Endothelial cell of umbilical vein (primary cell): ENCODE measurements around the gene CLSTN1.

ENCODE experiments used
- EZH2 ChIP-seq: IDR thresholded peaks from 2 replicates; pipeline ENCODE4 v1.6.1; 2012; ENCODE audit warnings: borderline replicate concordance, low read depth, mild to moderate bottlenecking, moderate library complexity, low read length, inconsistent platforms; ENCODE audit not compliant: severe bottlenecking
- POLR2A ChIP-seq: IDR thresholded peaks from 2 replicates; pipeline ENCODE4 v1.6.1; 2012; ENCODE audit warnings: low read depth, mild to moderate bottlenecking, control low read depth, low read length
- POLR2AphosphoS5 ChIP-seq: IDR thresholded peaks from 2 replicates; pipeline ENCODE4 v1.6.1; 2012; ENCODE audit warnings: low read depth, mild to moderate bottlenecking, control low read depth, low read length, moderate library complexity; ENCODE audit not compliant: insufficient read depth
- TF ChIP-seq, protein P1 (sequence below): IDR thresholded peaks from 2 replicates; pipeline ENCODE4 v1.6.1; 2011; ENCODE audit not compliant: insufficient read depth, insufficient read length
- TF ChIP-seq, protein P2 (sequence below), 2 donors: IDR thresholded peaks; 1 replicate in 1 of 2; 2 replicates in 1 of 2; pipeline ENCODE4 v1.5.1; 2011; ENCODE audit warnings: low read length in 2 of 2, mild to moderate bottlenecking in 2 of 2, moderate library complexity in 2 of 2, control low read depth in 1 of 2, inconsistent platforms in 1 of 2, low read depth in 1 of 2; ENCODE audit not compliant: insufficient read depth in 1 of 2; ENCODE audit errors: extremely low read depth in 1 of 2

DNA sequence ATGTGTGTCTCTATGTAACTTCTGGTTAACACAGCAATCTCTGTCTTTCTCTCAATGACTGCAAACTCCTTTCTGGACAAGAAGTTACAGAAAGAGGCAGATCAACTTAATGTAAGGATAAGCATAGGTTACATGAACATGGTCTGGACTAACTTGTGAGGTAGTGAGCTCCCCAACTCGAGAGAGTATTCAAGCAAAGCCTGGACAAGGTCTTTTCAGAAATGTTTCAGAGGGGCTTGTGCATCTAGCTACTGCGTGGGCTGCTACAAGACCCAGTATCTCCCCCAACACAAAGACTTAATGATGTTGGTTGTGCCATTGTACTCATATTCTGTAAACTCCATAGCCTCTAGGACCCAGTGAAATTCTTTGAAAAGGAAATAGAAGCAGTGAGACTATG, 23.5 kb upstream of the CLSTN1 start:
- TF ChIP-seq POLR2A (no peak), POLR2AphosphoS5 (no peak), EZH2 (no peak)
- TF ChIP-seq, protein P1, sequence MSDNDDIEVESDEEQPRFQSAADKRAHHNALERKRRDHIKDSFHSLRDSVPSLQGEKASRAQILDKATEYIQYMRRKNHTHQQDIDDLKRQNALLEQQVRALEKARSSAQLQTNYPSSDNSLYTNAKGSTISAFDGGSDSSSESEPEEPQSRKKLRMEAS, result no peak
- TF ChIP-seq, protein P2, sequence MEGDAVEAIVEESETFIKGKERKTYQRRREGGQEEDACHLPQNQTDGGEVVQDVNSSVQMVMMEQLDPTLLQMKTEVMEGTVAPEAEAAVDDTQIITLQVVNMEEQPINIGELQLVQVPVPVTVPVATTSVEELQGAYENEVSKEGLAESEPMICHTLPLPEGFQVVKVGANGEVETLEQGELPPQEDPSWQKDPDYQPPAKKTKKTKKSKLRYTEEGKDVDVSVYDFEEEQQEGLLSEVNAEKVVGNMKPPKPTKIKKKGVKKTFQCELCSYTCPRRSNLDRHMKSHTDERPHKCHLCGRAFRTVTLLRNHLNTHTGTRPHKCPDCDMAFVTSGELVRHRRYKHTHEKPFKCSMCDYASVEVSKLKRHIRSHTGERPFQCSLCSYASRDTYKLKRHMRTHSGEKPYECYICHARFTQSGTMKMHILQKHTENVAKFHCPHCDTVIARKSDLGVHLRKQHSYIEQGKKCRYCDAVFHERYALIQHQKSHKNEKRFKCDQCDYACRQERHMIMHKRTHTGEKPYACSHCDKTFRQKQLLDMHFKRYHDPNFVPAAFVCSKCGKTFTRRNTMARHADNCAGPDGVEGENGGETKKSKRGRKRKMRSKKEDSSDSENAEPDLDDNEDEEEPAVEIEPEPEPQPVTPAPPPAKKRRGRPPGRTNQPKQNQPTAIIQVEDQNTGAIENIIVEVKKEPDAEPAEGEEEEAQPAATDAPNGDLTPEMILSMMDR (IDR thresholded peaks at IDR 0.05; ENCODE audit: extremely low read depth in 1 of 2, insufficient read depth in 1 of 2, low read depth in 1 of 2, low read length in 2 of 2), result no peak
